Glutamatergic neuron (in vitro differentiated cells): ENCODE measurements around the gene OR2F1. TPM values are rescaled to one million over a fixed set of nuclear protein-coding genes. Genes with fewer than 3 reads are reported as not detected.
"Not testable (repeated sequence)": the region's sequence is repeated elsewhere in the genome, so short reads cannot be mapped to it uniquely, and the experiment has no call there.

Experiments used
- DNase-seq: peaks from one replicate; pipeline ENCODE4 v3.0.0; 2022
- H3K27ac Mint-ChIP-seq: one replicate; pipeline ENCODE4 v1.8.0; 2020; ENCODE audit warnings: mild to moderate bottlenecking, mixed read lengths, inconsistent platforms; ENCODE audit not compliant: unreplicated experiment
- H3K27me3 Mint-ChIP-seq: one replicate; pipeline ENCODE4 v1.8.0; 2020; ENCODE audit warnings: mild to moderate bottlenecking, moderate library complexity, mixed read lengths, inconsistent platforms; ENCODE audit not compliant: unreplicated experiment
- H3K36me3 Mint-ChIP-seq: one replicate; pipeline ENCODE4 v1.8.0; 2020; ENCODE audit warnings: mild to moderate bottlenecking, mixed read lengths, inconsistent platforms; ENCODE audit not compliant: unreplicated experiment
- H3K4me1 Mint-ChIP-seq: one replicate; pipeline ENCODE4 v1.8.0; 2020; ENCODE audit warnings: mild to moderate bottlenecking, low read depth, mixed read lengths, inconsistent platforms; ENCODE audit not compliant: unreplicated experiment
- H3K4me3 Mint-ChIP-seq: one replicate; pipeline ENCODE4 v1.8.0; 2020; ENCODE audit warnings: mild to moderate bottlenecking, mixed read lengths, inconsistent platforms; ENCODE audit not compliant: unreplicated experiment
- H3K9me3 Mint-ChIP-seq: one replicate; pipeline ENCODE4 v1.8.0; 2020; ENCODE audit warnings: mild to moderate bottlenecking, moderate library complexity, mixed read lengths, inconsistent platforms; ENCODE audit not compliant: unreplicated experiment
- CTCF ChIP-seq: fragments of 200-600 bp; sonication (generic); IDR thresholded peaks from one replicate; pipeline ENCODE4 v1.5.0; 2021; ENCODE audit not compliant: partially characterized antibody, unreplicated experiment
- total RNA-seq: library from RNA; stranded (reverse); fragmentation: NEBNext Ultra II Directional; extraction: Animal tissue kit (Norgen Biotek cat#: 25700); gene quantifications from one replicate; pipeline ENCODE4 v1.2.1, GENCODE V29; 2021; ENCODE audit not compliant: unreplicated experiment

Gene OR2F1
- total RNA-seq, 1 donor from 2014 or later = not detected

DNA sequence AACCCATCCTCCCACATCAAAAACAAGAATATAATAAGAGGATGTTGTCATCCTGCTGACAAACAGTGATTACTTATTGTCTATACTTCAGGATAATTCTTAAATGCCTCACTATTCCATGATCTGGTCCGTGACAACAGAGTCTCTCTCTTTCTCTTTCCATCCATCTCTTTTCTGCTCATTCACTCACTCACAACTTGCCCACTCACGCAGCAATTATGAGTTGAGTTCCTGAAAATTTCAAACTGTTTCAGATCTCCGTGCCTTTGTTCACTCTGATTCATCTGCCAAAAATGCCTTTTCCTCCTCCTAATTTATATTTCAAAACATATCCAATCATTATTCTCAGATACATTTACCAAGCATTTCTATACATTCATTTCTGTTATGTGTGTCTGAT, 46.9 kb downstream of the OR2F1 start:
- Mint-ChIP-seq H3K36me3 (peaks cover 5% of the 10 kb centered on the region), H3K27me3 (peaks cover 3% of the 10 kb centered on the region), H3K9me3 (no peaks in the 10 kb centered on the region), H3K27ac (no peak overlapping the region), H3K4me1 (no peaks in the 10 kb centered on the region), H3K4me3 (no peak overlapping the region)
- no peak for DNase-seq
- no peak for TF ChIP-seq CTCF

- Mint-ChIP-seq H3K9me3 (no peaks in the 10 kb centered on the region), H3K27ac (no peak overlapping the region), H3K4me1 (no peaks in the 10 kb centered on the region), H3K4me3 (no peak overlapping the region), H3K27me3 (peaks cover 3% of the 10 kb centered on the region), H3K36me3 (peaks cover 14% of the 10 kb centered on the region)
- DNase-seq = no peak
- TF ChIP-seq CTCF = no peak
Observed at GRCh38 chr7:144004703-144005102, 50.1 kb downstream of the OR2F1 start.

GRCh38 chr7:144006029-144006691, 51.5 kb downstream of the OR2F1 start:
- no peak for TF ChIP-seq CTCF
- Mint-ChIP-seq H3K27ac (no peak overlapping the region), H3K9me3 (peaks cover under 1% of the 10 kb centered on the region), H3K36me3 (peaks cover 18% of the 10 kb centered on the region), H3K27me3 (peaks cover 5% of the 10 kb centered on the region), H3K4me3 (no peak overlapping the region), H3K4me1 (no peaks in the 10 kb centered on the region)
- DNase-seq = no peak

DNA sequence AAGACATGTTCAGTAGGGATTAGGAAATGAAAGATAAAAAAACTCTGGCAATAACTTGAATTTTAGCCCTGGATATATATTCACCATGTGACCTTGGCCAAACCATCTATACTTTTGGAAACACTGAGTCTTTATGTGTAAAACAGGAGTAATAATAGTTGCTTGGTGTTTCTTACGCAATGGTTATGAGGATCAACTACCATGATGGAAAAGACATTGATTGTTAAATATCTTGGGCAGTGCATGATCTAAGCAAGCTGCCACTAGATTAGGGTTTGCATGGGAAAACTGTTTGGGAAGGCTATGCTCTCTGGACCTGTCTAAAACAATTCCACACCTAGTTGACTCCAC, 52.0 kb downstream of the OR2F1 start:
- Mint-ChIP-seq H3K9me3 (peaks cover 1% of the 10 kb centered on the region), H3K27me3 (peaks cover 5% of the 10 kb centered on the region), H3K36me3 (peaks cover 18% of the 10 kb centered on the region), H3K4me3 (no peak overlapping the region), H3K27ac (no peak overlapping the region), H3K4me1 (no peaks in the 10 kb centered on the region)
- DNase-seq = no peak
- no peak for TF ChIP-seq CTCF

GRCh38 chr7:144009361-144009760, 54.7 kb downstream of the OR2F1 start:
- H3K4me1 Mint-ChIP-seq = no peaks in the 10 kb centered on the region
- TF ChIP-seq CTCF = no peak

DNA sequence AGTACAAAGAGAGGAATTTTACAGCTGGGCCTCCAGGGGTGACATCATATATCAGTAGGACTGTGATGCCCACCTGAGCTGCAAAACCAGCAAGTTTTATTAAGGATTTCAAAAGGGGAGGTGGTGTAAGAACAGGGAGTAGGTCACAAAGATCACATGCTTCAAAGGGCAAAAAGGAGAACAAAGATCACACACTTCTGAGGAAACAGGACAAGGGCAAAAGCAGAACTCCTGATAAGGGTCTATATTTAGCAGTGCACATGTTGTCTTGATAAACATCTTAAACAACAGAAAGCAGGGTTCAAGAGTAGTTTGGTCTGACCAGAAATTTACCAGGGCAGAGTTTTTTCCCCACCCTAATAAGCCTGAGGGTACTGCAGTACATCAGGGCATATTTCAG, 55.4 kb downstream of the OR2F1 start:
- not testable (repeated sequence) for DNase-seq, H3K9me3 Mint-ChIP-seq, H3K4me1 Mint-ChIP-seq, H3K27ac Mint-ChIP-seq, H3K27me3 Mint-ChIP-seq, H3K4me3 Mint-ChIP-seq
- peaks cover 14% of the 10 kb centered on the region for H3K36me3 Mint-ChIP-seq

More at GRCh38 chr7:144009361-144009760, 54.7 kb downstream of the OR2F1 start:
- DNase-seq = no peak
- Mint-ChIP-seq H3K9me3 (peaks cover 1% of the 10 kb centered on the region), H3K4me3 (no peak overlapping the region), H3K27ac (no peak overlapping the region), H3K36me3 (peaks cover 17% of the 10 kb centered on the region), H3K27me3 (peaks cover 7% of the 10 kb centered on the region)

GRCh38 chr7:144010821-144011220, 56.2 kb downstream of the OR2F1 start:
- not testable (repeated sequence) for H3K9me3 Mint-ChIP-seq, H3K4me1 Mint-ChIP-seq, H3K27ac Mint-ChIP-seq, DNase-seq, H3K4me3 Mint-ChIP-seq, H3K27me3 Mint-ChIP-seq
- H3K36me3 Mint-ChIP-seq = peaks cover 14% of the 10 kb centered on the region
